ENCODE measurements around the gene CENPU. TPM values are rescaled to one million over a fixed set of nuclear protein-coding genes. Genes with fewer than 3 reads are reported as not detected.
A peak's percentile ranks its signal among the peaks of the same experiment; 100 is the strongest.
"Not testable (repeated sequence)": the region's sequence is repeated elsewhere in the genome, so short reads cannot be mapped to it uniquely, and the experiment has no call there.

The CENPU gene
- total RNA-seq (1 to 10 TPM in 8 of 10 donors, under 1 TPM in 2; 0.62 to 4.6 (median 1.4) TPM), polyA plus RNA-seq (1 to 10 TPM; 1.0 to 3.6 TPM)
- long read RNA-seq, donor 1, partial matches to known transcripts = 0 of 2 reads
- long read RNA-seq, donor 1, other reads (novel, unspliced or antisense) = 0 of 2 reads
- long read RNA-seq, donor 2, partial matches to known transcripts = 0 of 1 reads
- long read RNA-seq, donor 2, other reads (novel, unspliced or antisense) = 0 of 1 reads
- long read RNA-seq, donor 3, partial matches to known transcripts = 0 of 4 reads
- long read RNA-seq, donor 3, other reads (novel, unspliced or antisense) = 0 of 4 reads

GRCh38 chr4:184733654-184734524 is at the start of gene CENPU:
CENPU (minus strand) TSS chr4:184734096; CDS start chr4:184734062, 34 bp downstream.
- H3K27ac ChIP-seq = peak within 1 kb of the TSS in 9 of 10 donors; percentile 34 to 84 (median 63)
- intact Hi-C loops (cut with DNase I) = loop anchor here in 6 of 10 donors (2.0 to 10.0 kb wide), 4 partner anchors 82 to 89 kb away; partner anchors contain the start of genes CASP3 (in 4 of the 6) and PRIMPOL (in 4 of the 6)
- peak within 1 kb of the TSS; percentile 52 to 98 (median 75) for H3K4me3 ChIP-seq
- peak; percentile 98 to 99 (median 99) for ATAC-seq
- no peaks in the 10 kb centered on the region for H3K27me3 ChIP-seq
- H3K36me3 ChIP-seq = peaks cover 0 to 2% (median 0%) of the 10 kb centered on the region in 9 donors
- no peaks in the 10 kb centered on the region for H3K9me3 ChIP-seq
- peak; percentile 96 for DNase-seq
- no peak for TF ChIP-seq CTCF (IDR thresholded peaks at IDR 0.05)
- WGBS, 2 donors = 0% methylated on average over 69 of the region's 69 CpGs
- H3K4me1 ChIP-seq = peaks cover 0 to 27% (median 15%) of the 10 kb centered on the region in 9 donors

GRCh38 chr4:184782731-184783373 is 49.0 kb upstream of the CENPU start:
- peak overlapping the region in 1 of 10 donors; percentile 39 for H3K27ac ChIP-seq
- 59 to 72% methylated on average over 17 of the region's 17 CpGs for WGBS, 2 donors
- no peak overlapping the region for H3K4me3 ChIP-seq
- peaks cover 0 to 15% (median 0%) of the 10 kb centered on the region in 9 donors for H3K4me1 ChIP-seq
- TF ChIP-seq CTCF (IDR thresholded peaks at IDR 0.05) = no peak
- ATAC-seq = peak in 3 of 8 donors; percentile 18 to 38 (median 35)
- peaks cover 0 to 95% (median 43%) of the 10 kb centered on the region in 9 donors for H3K36me3 ChIP-seq
- H3K27me3 ChIP-seq = no peaks in the 10 kb centered on the region
- DNase-seq = no peak
- intact Hi-C loops (cut with DNase I) = no loop called here
- no peaks in the 10 kb centered on the region for H3K9me3 ChIP-seq

DNA sequence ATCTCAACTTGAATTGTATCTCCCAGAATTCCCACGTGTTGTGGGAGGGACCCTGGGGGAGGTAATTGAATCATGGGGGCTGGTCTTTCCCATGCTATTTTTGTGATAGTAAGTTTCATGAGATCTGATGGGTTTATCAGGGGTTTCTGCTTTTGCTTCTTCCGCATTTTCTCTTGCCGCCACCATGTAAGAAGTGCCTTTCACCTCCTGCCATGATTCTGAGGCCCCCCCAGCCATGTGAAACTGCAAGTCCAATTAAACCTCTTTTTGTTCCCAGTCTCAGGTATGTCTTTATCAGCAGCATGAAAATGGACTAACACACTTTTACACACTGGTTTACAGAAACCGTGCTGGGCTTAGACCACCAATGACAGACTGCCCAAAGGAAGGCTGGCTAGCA is 45.3 kb upstream of the CENPU start:
- H3K27ac ChIP-seq = not testable (repeated sequence)

GRCh38 chr4:184778325-184778724 is 44.4 kb upstream of the CENPU start:
- Histone ChIP-seq H3K9me3 (no peaks in the 10 kb centered on the region), H3K27me3 (no peaks in the 10 kb centered on the region), H3K4me1 (peaks cover 0 to 17% (median 2%) of the 10 kb centered on the region in 9 donors), H3K27ac (no peak overlapping the region), H3K36me3 (peaks cover 3 to 89% (median 27%) of the 10 kb centered on the region in 9 donors), H3K4me3 (no peak overlapping the region)
- no peak for DNase-seq
- 84 to 85% methylated on average over 8 of the region's 8 CpGs for WGBS, 2 donors
- TF ChIP-seq CTCF (IDR thresholded peaks at IDR 0.05) = no peak
- no peak for ATAC-seq
- intact Hi-C loops (cut with DNase I) = no loop called here

More for the DNA sequence above, 45.3 kb upstream of the CENPU start:
- intact Hi-C loops (cut with DNase I); H3K27me3 ChIP-seq; DNase-seq; H3K9me3 ChIP-seq; H3K4me3 ChIP-seq; ATAC-seq: not testable (repeated sequence)
- Histone ChIP-seq H3K4me1 (peaks cover 0 to 17% (median 2%) of the 10 kb centered on the region in 9 donors), H3K36me3 (peaks cover 0 to 89% (median 34%) of the 10 kb centered on the region in 9 donors)
- WGBS, 2 donors = 95% methylated on average over 4 of the region's 4 CpGs

Data from heart right ventricle (tissue), 16 donors.